NCI-H446 treated with DMSO at 0.1 percent for 48 hours (cell line): ENCODE measurements around the gene KCNQ1.
A peak's percentile ranks its signal among the peaks of the same experiment; 100 is the strongest.

Source experiments
- DNase-seq: peaks from one replicate; lab custom pipeline; 2025; lab: John Stamatoyannopoulos, UW

The KCNQ1 gene

GRCh38 chr11:2862395-2863275 is 417.8 kb downstream of the KCNQ1 start:
- no peak for DNase-seq

- DNase-seq: no peak
Observed at GRCh38 chr11:2863276-2863618, 418.4 kb downstream of the KCNQ1 start.

GRCh38 chr11:2864901-2865300 is 420.1 kb downstream of the KCNQ1 start:
- no peak for DNase-seq

GRCh38 chr11:2865922-2866577 is 421.2 kb downstream of the KCNQ1 start:
- DNase-seq: no peak

- DNase-seq: no peak
Observed at GRCh38 chr11:2867142-2867541, 422.3 kb downstream of the KCNQ1 start.

- DNase-seq: no peak
Observed at GRCh38 chr11:2867722-2868505, 423.1 kb downstream of the KCNQ1 start.

- no peak for DNase-seq
Observed at GRCh38 chr11:2868506-2869133, 423.8 kb downstream of the KCNQ1 start.

GRCh38 chr11:2869134-2869526 is 424.3 kb downstream of the KCNQ1 start:
- DNase-seq: no peak

GRCh38 chr11:2869561-2870427 is 425.0 kb downstream of the KCNQ1 start:
- no peak for DNase-seq

GRCh38 chr11:2870460-2870859 is 425.7 kb downstream of the KCNQ1 start:
- no peak for DNase-seq

GRCh38 chr11:2870969-2871680 is 426.3 kb downstream of the KCNQ1 start:
- DNase-seq: peak; percentile 8

- no peak for DNase-seq
Observed at GRCh38 chr11:2874963-2875362, 430.2 kb downstream of the KCNQ1 start.

GRCh38 chr11:2877474-2877873 is 432.7 kb downstream of the KCNQ1 start:
- DNase-seq: no peak

GRCh38 chr11:2878782-2879181 is 434.0 kb downstream of the KCNQ1 start:
- no peak for DNase-seq

GRCh38 chr11:2880646-2881045 is 435.8 kb downstream of the KCNQ1 start:
- DNase-seq: no peak

- no peak for DNase-seq
Observed at GRCh38 chr11:2881076-2881980, 436.5 kb downstream of the KCNQ1 start.

GRCh38 chr11:2881981-2882375 is 437.2 kb downstream of the KCNQ1 start:
- no peak for DNase-seq

GRCh38 chr11:2882396-2883110 is 437.7 kb downstream of the KCNQ1 start:
- no peak for DNase-seq

GRCh38 chr11:2883640-2883978 is 438.8 kb downstream of the KCNQ1 start:
- DNase-seq: no peak
